ENCODE data around the gene PTPRB.

The PTPRB gene

DNA sequence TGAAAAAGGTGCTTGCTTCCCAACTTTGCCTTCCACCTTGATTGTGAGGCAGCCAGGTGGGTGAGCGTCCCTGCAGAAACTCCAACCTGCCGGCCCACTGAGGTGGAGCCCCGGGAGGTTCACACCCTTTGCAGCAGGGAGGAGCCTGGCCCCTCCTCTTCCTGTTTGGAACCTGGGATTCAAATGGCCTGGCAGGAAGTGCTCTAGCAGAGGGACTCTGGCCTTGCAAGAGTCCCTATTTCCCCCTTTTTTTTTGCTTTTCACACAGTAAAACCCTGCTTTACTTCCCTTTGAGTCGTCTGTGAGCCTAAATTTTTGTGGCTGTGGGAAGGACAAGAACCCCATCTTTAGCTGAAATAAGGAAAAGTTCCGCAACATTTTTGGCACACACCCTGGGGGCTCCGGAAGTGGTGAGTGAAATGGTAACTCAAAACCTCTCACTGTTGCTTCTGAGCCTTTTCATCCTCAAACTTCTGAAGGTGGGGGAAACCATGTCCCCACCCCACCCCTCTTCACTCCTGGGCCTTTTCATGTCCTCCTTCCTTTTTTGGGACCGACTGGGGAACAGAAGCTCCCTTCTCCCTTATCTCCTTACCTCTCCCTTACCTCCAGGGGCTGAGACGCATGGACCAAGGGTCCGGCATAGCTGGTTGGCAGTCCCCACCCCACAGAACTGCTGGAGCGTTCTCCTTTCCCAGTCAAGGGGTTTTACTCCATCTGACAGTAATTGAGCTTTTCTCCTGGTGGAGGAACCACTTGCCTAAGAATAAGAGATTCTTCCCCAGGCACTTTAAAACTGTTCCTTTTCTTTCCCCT is 169.1 kb downstream of the PTPRB start:
- in situ Hi-C loops (cut with HindIII; ENCODE audit: low sequenced_read_pairs) = no loop called here

DNA sequence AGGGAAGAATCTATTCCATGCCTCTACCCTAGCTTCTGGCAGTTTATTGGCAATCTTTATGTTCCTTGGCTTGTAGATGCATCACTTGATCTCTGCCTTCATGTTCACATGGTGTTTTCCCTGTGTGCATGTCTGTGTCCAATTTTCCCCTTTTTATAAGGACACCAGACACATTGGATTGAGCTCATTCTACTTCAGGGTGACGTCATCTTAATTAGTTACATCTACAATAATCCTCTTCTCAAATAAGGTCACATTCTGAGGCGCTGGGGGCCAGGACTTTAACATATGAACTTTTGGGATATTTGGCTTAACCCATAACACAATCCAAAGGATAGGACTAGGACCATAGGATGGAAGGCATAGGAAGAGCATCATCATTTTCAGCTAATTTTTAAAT is 169.8 kb downstream of the PTPRB start:
- in situ Hi-C loops (cut with HindIII; ENCODE audit: low sequenced_read_pairs) = no loop called here

DNA sequence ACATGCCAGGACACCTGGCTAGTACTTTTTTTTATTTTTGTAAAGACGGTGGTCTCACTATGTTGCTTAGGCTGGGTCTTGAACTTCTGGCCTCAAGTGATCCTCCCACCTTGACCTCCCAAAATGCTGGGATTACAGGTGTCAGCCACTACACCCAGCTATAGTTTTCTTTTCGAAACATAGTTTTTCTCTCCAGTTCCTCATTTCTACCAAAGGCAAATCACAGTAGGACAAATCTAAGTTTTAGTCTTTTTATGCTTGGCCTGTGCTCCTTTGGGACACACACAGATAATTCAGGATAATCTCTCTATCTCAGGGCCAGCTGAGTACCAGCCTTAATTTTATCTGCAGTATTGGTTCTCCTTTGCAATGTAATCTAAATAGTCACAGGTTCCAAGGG is 170.5 kb downstream of the PTPRB start:
- in situ Hi-C loops (cut with HindIII; ENCODE audit: low sequenced_read_pairs) = no loop called here
